IMR-90 (cell line): ENCODE measurements around the gene LY6G6D. TPM values are rescaled to one million over a fixed set of nuclear protein-coding genes. Genes with fewer than 3 reads are reported as not detected.

Source experiments
- BHLHE40 ChIP-seq: fragments of 150-350 bp; IDR thresholded peaks from 2 replicates; pipeline ENCODE4 v1.6.1; 2016; ENCODE audit warnings: mild to moderate bottlenecking, low read depth, low read length
- CHD1 ChIP-seq: IDR thresholded peaks from 2 replicates; pipeline ENCODE4 v1.6.1; 2012; ENCODE audit warnings: low read depth, low read length, improper control_type of control experiment
- polyA plus RNA-seq, 3 experiments: library from polyadenylated mRNA; depleted of rRNA; stranded (reverse); fragments of >200 nt; gene quantifications; 2 replicates each; pipeline ENCODE4 v1.2.3, GENCODE V29; 2012; ENCODE audit warnings: low replicate concordance in 1 of 3
- total RNA-seq: library from RNA; depleted of rRNA; stranded (reverse); fragments of >200 nt; gene quantifications from 2 replicates; pipeline ENCODE4 v1.2.3, GENCODE V29; 2012
- TF ChIP-seq, protein P1 (sequence below): conservative IDR thresholded peaks from 2 replicates; pipeline ENCODE4 v1.5.1; 2012; ENCODE audit warnings: mild to moderate bottlenecking, low read depth, low read length, improper control_type of control experiment

LY6G6D gene
- total and polyA plus RNA-seq, 2 of the 4 experiments (the other 2 are of a cell fraction), result not detected

DNA sequence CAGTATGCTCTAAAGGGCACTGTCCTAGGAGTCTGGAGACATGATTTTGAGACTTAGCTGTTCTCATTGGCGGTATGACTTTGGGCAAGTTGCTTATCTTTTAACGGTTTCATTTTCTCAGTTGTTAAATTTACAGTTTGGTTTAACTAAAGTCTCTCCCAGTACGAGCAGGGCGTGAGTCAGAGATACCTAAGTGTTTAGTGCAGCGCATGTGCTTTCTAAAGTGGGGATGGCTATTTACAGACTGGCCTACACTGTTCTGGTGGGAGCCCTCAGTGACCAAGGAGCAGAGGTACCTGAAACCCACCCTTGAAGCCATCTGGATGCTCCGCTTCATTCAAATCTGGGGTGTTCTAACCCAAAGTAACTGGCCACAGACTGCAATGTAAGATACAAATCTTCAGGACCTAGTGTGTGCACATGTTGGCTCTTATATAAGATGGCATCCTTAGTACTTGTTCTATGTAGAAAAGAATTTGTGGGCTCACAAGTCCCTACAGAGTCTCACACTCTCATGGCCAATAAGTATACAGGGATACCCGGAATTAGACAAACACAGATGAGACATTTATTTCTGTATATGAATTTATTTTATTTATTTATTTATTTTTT is 35.4 kb downstream of the LY6G6D start (continued):
- TF ChIP-seq, protein P1, sequence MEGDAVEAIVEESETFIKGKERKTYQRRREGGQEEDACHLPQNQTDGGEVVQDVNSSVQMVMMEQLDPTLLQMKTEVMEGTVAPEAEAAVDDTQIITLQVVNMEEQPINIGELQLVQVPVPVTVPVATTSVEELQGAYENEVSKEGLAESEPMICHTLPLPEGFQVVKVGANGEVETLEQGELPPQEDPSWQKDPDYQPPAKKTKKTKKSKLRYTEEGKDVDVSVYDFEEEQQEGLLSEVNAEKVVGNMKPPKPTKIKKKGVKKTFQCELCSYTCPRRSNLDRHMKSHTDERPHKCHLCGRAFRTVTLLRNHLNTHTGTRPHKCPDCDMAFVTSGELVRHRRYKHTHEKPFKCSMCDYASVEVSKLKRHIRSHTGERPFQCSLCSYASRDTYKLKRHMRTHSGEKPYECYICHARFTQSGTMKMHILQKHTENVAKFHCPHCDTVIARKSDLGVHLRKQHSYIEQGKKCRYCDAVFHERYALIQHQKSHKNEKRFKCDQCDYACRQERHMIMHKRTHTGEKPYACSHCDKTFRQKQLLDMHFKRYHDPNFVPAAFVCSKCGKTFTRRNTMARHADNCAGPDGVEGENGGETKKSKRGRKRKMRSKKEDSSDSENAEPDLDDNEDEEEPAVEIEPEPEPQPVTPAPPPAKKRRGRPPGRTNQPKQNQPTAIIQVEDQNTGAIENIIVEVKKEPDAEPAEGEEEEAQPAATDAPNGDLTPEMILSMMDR, result no peak
- TF ChIP-seq CHD1, result no peak
- no peak for TF ChIP-seq BHLHE40
